Epithelial cell of proximal tubule (primary cell): ENCODE results near the gene PRKCB. TPM values are rescaled to one million over a fixed set of nuclear protein-coding genes. Genes with fewer than 3 reads are reported as not detected.

Experiments
- DNase-seq: peaks from one replicate; pipeline ENCODE4 v3.0.0-alpha.2; 2011; ENCODE audit warnings: low read depth
- H3K4me3 ChIP-seq: 2 replicates; pipeline ENCODE4 v1.5.1; 2011; ENCODE audit warnings: low read depth, mild to moderate bottlenecking, low read length
- CTCF ChIP-seq: conservative IDR thresholded peaks from 2 replicates; pipeline ENCODE4 v1.5.1; 2012; ENCODE audit warnings: low read depth, mild to moderate bottlenecking, low read length
- total RNA-seq: library from RNA; depleted of rRNA; stranded (reverse); fragments of >200 nt; gene quantifications from 2 replicates; pipeline ENCODE4 v1.2.3, GENCODE V29; 2015

PRKCB gene
- total RNA-seq, 1 donor from 2014 or later, result not detected

DNA sequence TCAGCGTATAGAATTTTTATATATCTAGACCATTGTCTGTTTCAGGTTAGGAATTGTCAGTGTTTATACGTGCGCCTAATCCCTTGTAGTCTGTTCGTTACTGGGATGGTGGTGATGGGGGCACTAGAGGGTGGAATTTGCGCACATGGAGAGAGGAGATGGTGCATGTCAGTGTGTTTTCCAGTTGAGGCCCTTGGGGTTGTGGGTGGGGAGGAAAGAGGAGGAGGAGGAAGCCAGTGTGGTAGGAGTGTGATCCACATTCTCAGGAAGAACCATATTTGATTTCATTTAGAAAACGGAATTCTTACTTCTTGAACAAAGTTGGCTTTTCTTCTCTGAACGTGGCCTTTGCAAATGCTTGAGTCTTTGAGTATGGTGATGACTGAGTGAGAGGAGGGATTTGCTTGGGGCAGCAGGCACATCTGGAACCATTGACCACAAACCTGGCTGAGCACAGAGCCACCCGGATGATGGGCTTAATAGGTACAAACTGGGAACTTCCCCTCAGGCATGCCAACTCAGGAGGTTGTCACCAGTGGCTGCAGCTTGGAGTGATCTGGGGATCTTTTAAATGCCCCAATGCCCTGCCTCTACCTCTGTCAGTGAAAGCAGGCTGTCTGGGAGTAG is 98.9 kb downstream of the PRKCB start:
- DNase-seq, result no peak
- TF ChIP-seq CTCF, result no peak

DNA sequence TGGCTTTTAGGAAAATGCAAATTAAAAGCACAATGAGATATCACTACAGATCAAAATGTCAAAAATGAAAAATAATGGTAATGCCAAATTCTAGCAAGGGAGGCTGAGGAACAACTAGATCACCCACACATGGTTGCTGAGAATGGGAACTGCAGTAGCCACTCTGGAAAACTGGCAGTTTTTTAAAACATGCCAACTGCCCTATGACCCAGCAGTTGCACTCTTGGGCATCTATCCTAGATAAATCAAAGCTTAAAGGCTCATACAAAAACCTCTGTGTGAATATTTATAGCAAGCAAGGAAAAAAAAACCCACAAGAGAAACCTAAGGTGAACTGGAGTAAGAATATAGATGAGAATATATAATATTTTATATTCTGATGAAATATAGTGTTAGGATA is 104.3 kb downstream of the PRKCB start:
- DNase-seq, result no peak
- no peak for TF ChIP-seq CTCF
- no peak overlapping the region for H3K4me3 ChIP-seq

More for the DNA sequence above, 98.9 kb downstream of the PRKCB start:
- H3K4me3 ChIP-seq, result no peak overlapping the region

DNA sequence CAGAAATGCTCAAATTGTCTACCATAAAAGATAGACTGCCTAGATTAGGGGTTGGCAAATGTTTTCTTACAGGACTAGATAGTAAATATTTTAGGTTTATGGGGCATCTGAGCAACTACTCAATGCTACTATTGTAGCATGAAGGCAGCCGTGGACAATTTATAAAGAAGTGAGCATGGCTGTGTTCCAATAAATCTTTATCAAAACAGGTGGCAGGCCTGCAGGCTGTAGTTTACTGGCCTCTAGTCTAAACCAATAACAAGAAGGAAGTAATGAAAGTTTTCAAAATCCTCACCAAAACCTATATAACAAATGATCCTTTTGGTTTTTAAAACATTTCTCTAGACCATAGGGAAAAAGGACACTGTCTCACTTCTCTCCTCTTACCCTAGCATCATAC is 105.2 kb downstream of the PRKCB start:
- no peak overlapping the region for H3K4me3 ChIP-seq
- no peak for DNase-seq
- no peak for TF ChIP-seq CTCF

GRCh38 chr16:23941963-23942564 is 106.3 kb downstream of the PRKCB start:
- H3K4me3 ChIP-seq, result no peak overlapping the region
- TF ChIP-seq CTCF, result no peak
- DNase-seq, result no peak

GRCh38 chr16:23943604-23944003 is 107.8 kb downstream of the PRKCB start:
- H3K4me3 ChIP-seq, result no peak overlapping the region
- no peak for DNase-seq
- TF ChIP-seq CTCF, result no peak

- H3K4me3 ChIP-seq, result no peak overlapping the region
- no peak for TF ChIP-seq CTCF
- no peak for DNase-seq
Observed at GRCh38 chr16:23944381-23944780, 108.6 kb downstream of the PRKCB start.

- no peak overlapping the region for H3K4me3 ChIP-seq
- no peak for TF ChIP-seq CTCF
- DNase-seq, result no peak
Observed at GRCh38 chr16:23945243-23945642, 109.5 kb downstream of the PRKCB start.
